Rectal smooth muscle tissue (tissue), 1 donor: ENCODE results near the gene DAND5.
A peak's percentile ranks its signal among the peaks of the same experiment; 100 is the strongest.

Experiments used
- H3K27ac ChIP-seq: one replicate; pipeline ENCODE4 v1.7.0; 2013; ENCODE audit warnings: low read depth, low read length, inconsistent platforms
- H3K27me3 ChIP-seq: one replicate; pipeline ENCODE4 v1.7.0; 2013; ENCODE audit warnings: low read length; ENCODE audit not compliant: control insufficient read depth, insufficient read depth
- H3K36me3 ChIP-seq: one replicate; pipeline ENCODE4 v1.7.0; 2013; ENCODE audit warnings: low read length; ENCODE audit not compliant: control insufficient read depth, insufficient read depth
- H3K4me1 ChIP-seq: one replicate; pipeline ENCODE4 v1.7.0; 2013; ENCODE audit warnings: low read length; ENCODE audit not compliant: control insufficient read depth, insufficient read depth
- H3K4me3 ChIP-seq: one replicate; pipeline ENCODE4 v1.7.0; 2013; ENCODE audit warnings: low read length
- H3K9ac ChIP-seq: one replicate; pipeline ENCODE4 v1.7.0; 2013; ENCODE audit warnings: low read length

Gene DAND5

GRCh38 chr19:12937927-12938778 lies 31.2 kb upstream of the DAND5 start, which contains the start of gene CALR:
Gene CALR, plus strand, starts transcription at chr19:12938609. Its CDS starts 71 bp downstream, at chr19:12938680.
- peak within 1 kb of the TSS; percentile 94 for H3K27ac ChIP-seq

GRCh38 chr19:12938779-12939601 lies 30.4 kb upstream of the DAND5 start:
- peak overlapping the region; percentile 94 for H3K27ac ChIP-seq
- H3K36me3 ChIP-seq = peaks cover 27% of the 10 kb centered on the region
- H3K27me3 ChIP-seq = no peaks in the 10 kb centered on the region
- peaks cover 18% of the 10 kb centered on the region for H3K4me1 ChIP-seq
- peak overlapping the region; percentile 81 for H3K4me3 ChIP-seq
- H3K9ac ChIP-seq = peak overlapping the region; percentile 94

More at GRCh38 chr19:12937927-12938778, 31.2 kb upstream of the DAND5 start, which contains the start of gene CALR:
- H3K4me1 ChIP-seq = peaks cover 16% of the 10 kb centered on the region
- peaks cover 20% of the 10 kb centered on the region for H3K36me3 ChIP-seq
- peak within 1 kb of the TSS; percentile 81 for H3K4me3 ChIP-seq
- peak within 1 kb of the TSS; percentile 94 for H3K9ac ChIP-seq
- H3K27me3 ChIP-seq = no peaks in the 10 kb centered on the region

GRCh38 chr19:12939975-12940423 lies 29.4 kb upstream of the DAND5 start:
- Histone ChIP-seq H3K4me3 (peak overlapping the region; percentile 81), H3K27ac (no peak overlapping the region), H3K9ac (peak overlapping the region; percentile 41), H3K4me1 (peaks cover 18% of the 10 kb centered on the region), H3K27me3 (no peaks in the 10 kb centered on the region), H3K36me3 (peaks cover 27% of the 10 kb centered on the region)

GRCh38 chr19:12940897-12941296 lies 28.5 kb upstream of the DAND5 start:
- Histone ChIP-seq H3K9ac (no peak overlapping the region), H3K27me3 (no peaks in the 10 kb centered on the region), H3K36me3 (peaks cover 27% of the 10 kb centered on the region), H3K4me1 (peaks cover 18% of the 10 kb centered on the region), H3K27ac (no peak overlapping the region), H3K4me3 (no peak overlapping the region)

GRCh38 chr19:12943437-12944044 lies 25.8 kb upstream of the DAND5 start:
- no peak overlapping the region for H3K9ac ChIP-seq
- H3K4me3 ChIP-seq = no peak overlapping the region
- H3K27ac ChIP-seq = no peak overlapping the region
- peaks cover 20% of the 10 kb centered on the region for H3K4me1 ChIP-seq
- H3K36me3 ChIP-seq = peaks cover 37% of the 10 kb centered on the region
- no peaks in the 10 kb centered on the region for H3K27me3 ChIP-seq

GRCh38 chr19:12944104-12944674 lies 25.2 kb upstream of the DAND5 start:
- no peak overlapping the region for H3K4me3 ChIP-seq
- peaks cover 20% of the 10 kb centered on the region for H3K4me1 ChIP-seq
- H3K27ac ChIP-seq = no peak overlapping the region

GRCh38 chr19:12945479-12946091 lies 23.8 kb upstream of the DAND5 start, which contains the start of gene RAD23A:
Gene RAD23A, plus strand, starts transcription at chr19:12945862. Its CDS starts 87 bp downstream, at chr19:12945949.
- Histone ChIP-seq H3K9ac (peak within 1 kb of the TSS; percentile 38), H3K36me3 (peaks cover 44% of the 10 kb centered on the region), H3K4me3 (peak within 1 kb of the TSS; percentile 81), H3K27ac (peak within 1 kb of the TSS; percentile 84), H3K4me1 (peaks cover 11% of the 10 kb centered on the region), H3K27me3 (no peaks in the 10 kb centered on the region)

More at GRCh38 chr19:12944104-12944674, 25.2 kb upstream of the DAND5 start:
- no peak overlapping the region for H3K9ac ChIP-seq
- H3K36me3 ChIP-seq = peaks cover 43% of the 10 kb centered on the region
- no peaks in the 10 kb centered on the region for H3K27me3 ChIP-seq

- Histone ChIP-seq H3K4me3 (peak overlapping the region; percentile 81), H3K4me1 (peaks cover 11% of the 10 kb centered on the region), H3K27ac (peak overlapping the region; percentile 84), H3K36me3 (peaks cover 40% of the 10 kb centered on the region), H3K27me3 (no peaks in the 10 kb centered on the region), H3K9ac (peak overlapping the region; percentile 38)
Measured at GRCh38 chr19:12946092-12946721, 23.2 kb upstream of the DAND5 start.

GRCh38 chr19:12946731-12947496 lies 22.5 kb upstream of the DAND5 start:
- no peak overlapping the region for H3K9ac ChIP-seq
- H3K4me3 ChIP-seq = peak overlapping the region; percentile 81
- peaks cover 41% of the 10 kb centered on the region for H3K36me3 ChIP-seq
- no peaks in the 10 kb centered on the region for H3K27me3 ChIP-seq
- H3K27ac ChIP-seq = peak overlapping the region; percentile 84
- peaks cover 11% of the 10 kb centered on the region for H3K4me1 ChIP-seq

- Histone ChIP-seq H3K4me3 (no peak overlapping the region), H3K27me3 (no peaks in the 10 kb centered on the region), H3K36me3 (peaks cover 34% of the 10 kb centered on the region), H3K4me1 (peaks cover 11% of the 10 kb centered on the region), H3K27ac (no peak overlapping the region), H3K9ac (no peak overlapping the region)
Measured at GRCh38 chr19:12947702-12948611, 21.4 kb upstream of the DAND5 start.
